Transverse colon (tissue), 3 donors: ENCODE data around the gene CEBPE.

Source experiments
- CTCF ChIP-seq, 5 experiments: fragments of 200-600 bp in 3 of 5; fragments of 450-650 bp in 2 of 5; sonication (generic) in 3 of 5; IDR thresholded peaks; 1 replicate in 2 of 5; 2 replicates in 3 of 5; pipeline ENCODE4 v1.5.1; 2016 to 2017; ENCODE audit warnings: antibody characterized with exemption in 5 of 5, inconsistent platforms in 3 of 5, mild to moderate bottlenecking in 2 of 5, moderate library complexity in 1 of 5
- POLR2A ChIP-seq: fragments of 450-650 bp; IDR thresholded peaks from one replicate; pipeline ENCODE4 v1.6.1; 2016; ENCODE audit warnings: antibody characterized with exemption, mild to moderate bottlenecking, moderate library complexity

- TF ChIP-seq CTCF (IDR thresholded peaks at IDR 0.05): no peak
- TF ChIP-seq POLR2A: no peak
These were observed 6.5 kb downstream of the CEBPE start for GRCh38 chr14:23112359-23113178.
